Lower lobe of right lung (tissue), 2 donors: ENCODE results near the gene P2RX4. TPM values are rescaled to one million over a fixed set of nuclear protein-coding genes. Genes with fewer than 3 reads are reported as not detected.
"Not testable (repeated sequence)": the region's sequence is repeated elsewhere in the genome, so short reads cannot be mapped to it uniquely, and the experiment has no call there.

ENCODE experiments used
- ATAC-seq, 2 donors: fragments of 200-7000 bp; cut with Tn5 transposase; one replicate each; pipeline ENCODE4 v1.9.1; 2020 to 2022; ENCODE audit warnings: mild to moderate bottlenecking in 2 of 2, moderate library complexity in 2 of 2
- DNase-seq: peaks from one replicate; pipeline ENCODE4 v3.0.0-alpha.2; 2020
- H3K27ac ChIP-seq: fragments of 200-600 bp; one replicate; pipeline ENCODE4 v1.8.0; 2022
- H3K27me3 ChIP-seq: fragments of 200-600 bp; one replicate; pipeline ENCODE4 v1.8.0; 2022; ENCODE audit warnings: low read depth
- H3K36me3 ChIP-seq: fragments of 200-600 bp; one replicate; pipeline ENCODE4 v1.8.0; 2022; ENCODE audit warnings: mild to moderate bottlenecking
- H3K4me1 ChIP-seq: fragments of 200-600 bp; one replicate; pipeline ENCODE4 v1.8.0; 2022
- H3K4me3 ChIP-seq: fragments of 200-600 bp; one replicate; pipeline ENCODE4 v1.8.0; 2022; ENCODE audit warnings: mild to moderate bottlenecking
- H3K9me3 ChIP-seq: fragments of 200-600 bp; one replicate; pipeline ENCODE4 v1.8.0; 2022
- CTCF ChIP-seq: fragments of 200-600 bp; IDR thresholded peaks from one replicate; pipeline ENCODE4 v1.8.0; 2022; ENCODE audit warnings: antibody characterized with exemption, mild to moderate bottlenecking
- intact Hi-C: fragments of 100-400 bp; cut with DNase I; formaldehyde crosslinking; loops from one replicate; pipeline ENCODE4 v1.11.0; 2022
- total RNA-seq: library from RNA; stranded (reverse); fragmentation: NEBNext Ultra II Directional; extraction: Animal tissue kit (Norgen Biotek cat#: 25700); gene quantifications from one replicate; pipeline ENCODE4 v1.2.1, GENCODE V29; 2021
- donor health status: DM: no; HTN: yes; CAD: no; lungs with severe emphysema.

P2RX4 gene
- total RNA-seq, 1 donor from 2014 or later = 65.8 TPM

- no peak for DNase-seq
- peaks cover 57% of the 10 kb centered on the region for H3K36me3 ChIP-seq
- H3K4me1 ChIP-seq = peaks cover 11% of the 10 kb centered on the region
Measured at GRCh38 chr12:121228919-121229665, 19.2 kb downstream of the P2RX4 start.

GRCh38 chr12:121229826-121230537, 20.1 kb downstream of the P2RX4 start:
- Histone ChIP-seq H3K4me1 (peaks cover 11% of the 10 kb centered on the region), H3K27ac (peak overlapping the region; percentile 2), H3K36me3 (peaks cover 61% of the 10 kb centered on the region)
- H3K9me3 ChIP-seq, H3K4me3 ChIP-seq, intact Hi-C loops, H3K27me3 ChIP-seq: not testable (repeated sequence)
- ATAC-seq (peak; percentile 71 to 86), DNase-seq (peak; percentile 84)
- TF ChIP-seq CTCF = peak; percentile 91

More at GRCh38 chr12:121228919-121229665, 19.2 kb downstream of the P2RX4 start:
- Histone ChIP-seq H3K27me3 (no peaks in the 10 kb centered on the region), H3K27ac (peak overlapping the region; percentile 2), H3K9me3 (no peaks in the 10 kb centered on the region), H3K4me3 (no peak overlapping the region)
- intact Hi-C loops = no loop called here
- no peak for TF ChIP-seq CTCF
- no peak for ATAC-seq

GRCh38 chr12:121230538-121230907, 20.6 kb downstream of the P2RX4 start:
- intact Hi-C loops = no loop called here
- Histone ChIP-seq H3K4me3 (no peak overlapping the region), H3K36me3 (peaks cover 59% of the 10 kb centered on the region), H3K27ac (no peak overlapping the region), H3K9me3 (no peaks in the 10 kb centered on the region), H3K27me3 (no peaks in the 10 kb centered on the region), H3K4me1 (peaks cover 11% of the 10 kb centered on the region)
- ATAC-seq = no peak
- no peak for DNase-seq
- no peak for TF ChIP-seq CTCF

GRCh38 chr12:121232163-121232562, 22.2 kb downstream of the P2RX4 start:
- Histone ChIP-seq H3K36me3 (peaks cover 59% of the 10 kb centered on the region), H3K27ac (no peak overlapping the region), H3K4me1 (peaks cover 11% of the 10 kb centered on the region), H3K9me3 (no peaks in the 10 kb centered on the region), H3K4me3 (no peak overlapping the region), H3K27me3 (no peaks in the 10 kb centered on the region)
- no peak for TF ChIP-seq CTCF
- DNase-seq (no peak), ATAC-seq (no peak)
- intact Hi-C loops = no loop called here

- Histone ChIP-seq H3K27me3 (no peaks in the 10 kb centered on the region), H3K4me3 (no peak overlapping the region), H3K36me3 (peaks cover 68% of the 10 kb centered on the region), H3K4me1 (peaks cover 19% of the 10 kb centered on the region), H3K27ac (no peak overlapping the region), H3K9me3 (no peaks in the 10 kb centered on the region)
- intact Hi-C loops = no loop called here
- no peak for DNase-seq
- TF ChIP-seq CTCF = no peak
- peak; percentile 7 to 29 for ATAC-seq
Measured at GRCh38 chr12:121232977-121233627, 23.2 kb downstream of the P2RX4 start.
